Upper lobe of left lung (tissue), 6 donors: ENCODE data around the gene LPIN1. TPM values are rescaled to one million over a fixed set of nuclear protein-coding genes. Genes with fewer than 3 reads are reported as not detected.
A peak's percentile ranks its signal among the peaks of the same experiment; 100 is the strongest.
"Not testable (repeated sequence)": the region's sequence is repeated elsewhere in the genome, so short reads cannot be mapped to it uniquely, and the experiment has no call there.

ENCODE experiments used
- ATAC-seq, 2 donors: fragments of 200-7000 bp; cut with Tn5 transposase; one replicate each; pipeline ENCODE4 v1.9.1; 2022; ENCODE audit warnings: mild to moderate bottlenecking in 2 of 2, moderate library complexity in 2 of 2; ENCODE audit not compliant: low FRiP score in 2 of 2
- DNase-seq, 2 donors: peaks; one replicate each; pipeline ENCODE4 v3.0.0-alpha.2; 2019 to 2020
- H3K27ac ChIP-seq, 4 donors: fragments of 200-600 bp; sonication (generic); one replicate each; pipeline ENCODE4 v1.5.1; 2016 to 2019
- H3K27me3 ChIP-seq, 4 donors: fragments of 200-600 bp; sonication (generic); one replicate each; pipeline ENCODE4 v1.5.1; 2017 to 2019
- H3K36me3 ChIP-seq, 4 donors: fragments of 200-600 bp; sonication (generic); one replicate each; pipeline ENCODE4 v1.5.1; 2016 to 2019
- H3K4me1 ChIP-seq, 4 donors: fragments of 200-600 bp; sonication (generic); one replicate each; pipeline ENCODE4 v1.5.1; 2018 to 2019
- H3K4me3 ChIP-seq, 4 donors: fragments of 200-600 bp; sonication (generic); one replicate each; pipeline ENCODE4 v1.5.1; 2017 to 2019; ENCODE audit warnings: mild to moderate bottlenecking in 2 of 4, moderate library complexity in 1 of 4
- H3K9me3 ChIP-seq, 4 donors: fragments of 200-600 bp; sonication (generic); one replicate each; pipeline ENCODE4 v1.5.1; 2018 to 2019
- EP300 ChIP-seq, 4 donors: sonication (generic); formaldehyde crosslinking; IDR thresholded peaks; one replicate each; pipeline ENCODE4 v1.5.1; 2017; ENCODE audit warnings: antibody characterized with exemption in 4 of 4, control low read depth in 2 of 4
- POLR2A ChIP-seq, 4 donors: fragments of 450-650 bp; IDR thresholded peaks; one replicate each; pipeline ENCODE4 v1.5.1; 2016 to 2017; ENCODE audit warnings: antibody characterized with exemption in 4 of 4, mild to moderate bottlenecking in 2 of 4
- POLR2AphosphoS5 ChIP-seq, 2 donors: sonication (generic); formaldehyde crosslinking; IDR thresholded peaks; one replicate each; pipeline ENCODE4 v1.5.1; 2017; ENCODE audit warnings: antibody characterized with exemption in 2 of 2
- WGBS, 2 donors: methylation state at CpG; one replicate each; pipeline ENCODE4 v1.1.5; 2017 to 2018; 5-methylcytosine and 5-hydroxymethylcytosine counted together
- total RNA-seq, 6 donors: library from RNA; depleted of rRNA in 4 of 6; stranded (reverse); fragments of >200 nt in 4 of 6; gene quantifications; one replicate each; pipeline versions ENCODE4 v1.1.0 to v1.2.1, GENCODE V29; 2016 to 2021
- TF ChIP-seq, protein P1 (sequence below), 6 experiments: fragments of 450-650 bp in 4 of 6; fragments of 200-600 bp in 2 of 6; sonication (generic) in 2 of 6; IDR thresholded peaks; one replicate each; pipeline ENCODE4 v1.5.1; 2016 to 2019; ENCODE audit warnings: antibody characterized with exemption in 6 of 6
- donor health status: DM: no; HTN: no; CAD: no; lungs with moderate emphysema.
- donor health status: DM: no; HTN: yes; CAD: no; lungs with severe emphysema.

LPIN1 gene
- total RNA-seq, 6 donors from 2014 or later: 45.9 to 87.0 (median 54.2) TPM

DNA sequence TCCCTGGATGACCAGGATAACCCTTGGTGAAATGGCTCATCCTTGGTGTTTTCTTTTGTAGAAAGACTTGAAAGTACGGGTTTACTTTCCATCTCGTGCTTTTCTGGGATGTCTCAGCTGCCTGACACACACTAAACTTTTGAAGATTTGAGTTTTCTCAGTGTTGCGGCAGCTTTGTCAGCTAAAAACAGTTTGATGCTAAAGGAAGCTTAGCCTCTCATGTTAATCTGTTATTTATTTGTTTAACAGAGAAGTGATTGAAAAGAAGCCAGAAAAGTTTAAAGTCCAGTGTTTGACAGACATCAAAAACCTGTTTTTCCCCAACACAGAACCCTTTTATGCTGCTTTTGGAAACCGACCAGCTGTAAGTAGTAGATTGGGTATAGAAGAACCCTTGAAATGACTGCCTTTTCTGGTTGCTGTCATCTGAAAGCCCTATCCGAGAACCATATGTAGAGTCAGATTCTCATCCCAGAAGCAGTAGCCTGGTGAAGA lies 72.8 kb downstream of the LPIN1 start:
- no peak for TF ChIP-seq POLR2AphosphoS5 (IDR thresholded peaks at IDR 0.05)
- no peak for TF ChIP-seq POLR2A (IDR thresholded peaks at IDR 0.05)
- TF ChIP-seq, protein P1, sequence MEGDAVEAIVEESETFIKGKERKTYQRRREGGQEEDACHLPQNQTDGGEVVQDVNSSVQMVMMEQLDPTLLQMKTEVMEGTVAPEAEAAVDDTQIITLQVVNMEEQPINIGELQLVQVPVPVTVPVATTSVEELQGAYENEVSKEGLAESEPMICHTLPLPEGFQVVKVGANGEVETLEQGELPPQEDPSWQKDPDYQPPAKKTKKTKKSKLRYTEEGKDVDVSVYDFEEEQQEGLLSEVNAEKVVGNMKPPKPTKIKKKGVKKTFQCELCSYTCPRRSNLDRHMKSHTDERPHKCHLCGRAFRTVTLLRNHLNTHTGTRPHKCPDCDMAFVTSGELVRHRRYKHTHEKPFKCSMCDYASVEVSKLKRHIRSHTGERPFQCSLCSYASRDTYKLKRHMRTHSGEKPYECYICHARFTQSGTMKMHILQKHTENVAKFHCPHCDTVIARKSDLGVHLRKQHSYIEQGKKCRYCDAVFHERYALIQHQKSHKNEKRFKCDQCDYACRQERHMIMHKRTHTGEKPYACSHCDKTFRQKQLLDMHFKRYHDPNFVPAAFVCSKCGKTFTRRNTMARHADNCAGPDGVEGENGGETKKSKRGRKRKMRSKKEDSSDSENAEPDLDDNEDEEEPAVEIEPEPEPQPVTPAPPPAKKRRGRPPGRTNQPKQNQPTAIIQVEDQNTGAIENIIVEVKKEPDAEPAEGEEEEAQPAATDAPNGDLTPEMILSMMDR (IDR thresholded peaks at IDR 0.05): no peak
- TF ChIP-seq EP300 (IDR thresholded peaks at IDR 0.05): no peak
- ATAC-seq: no peak
- no peak for DNase-seq
- Histone ChIP-seq H3K9me3 (no peaks in the 10 kb centered on the region), H3K27ac (no peak overlapping the region), H3K27me3 (no peaks in the 10 kb centered on the region), H3K36me3 (peaks cover 6 to 87% (median 46%) of the 10 kb centered on the region in 4 donors), H3K4me3 (no peak overlapping the region), H3K4me1 (no peaks in the 10 kb centered on the region)
- WGBS, 2 donors: 71 to 76% methylated on average over 5 of the region's 5 CpGs

DNA sequence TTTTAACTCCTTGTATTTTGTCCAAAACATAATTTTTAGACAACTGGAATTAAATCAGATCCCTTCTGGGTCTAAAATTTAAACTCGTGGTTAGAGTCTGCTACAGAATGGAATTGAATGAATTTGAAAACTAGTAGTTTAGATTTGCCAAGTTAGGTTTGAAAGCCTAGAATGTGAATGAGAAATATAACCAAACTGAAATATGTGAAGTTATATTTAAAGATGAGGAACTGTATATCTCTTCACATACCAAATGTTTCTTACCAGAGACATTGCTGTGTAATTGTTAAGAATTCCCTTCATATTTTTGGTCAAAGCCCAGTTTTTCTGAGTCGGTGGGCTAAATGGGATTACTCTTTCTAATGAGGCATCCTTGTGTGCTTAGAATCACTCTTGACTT lies 74.2 kb downstream of the LPIN1 start:
- no peak overlapping the region for H3K4me3 ChIP-seq
- 90 to 95% methylated on average over 2 of the region's 2 CpGs for WGBS, 2 donors
- no peaks in the 10 kb centered on the region for H3K4me1 ChIP-seq
- peaks cover 6 to 85% (median 49%) of the 10 kb centered on the region in 4 donors for H3K36me3 ChIP-seq
- no peak for TF ChIP-seq POLR2A (IDR thresholded peaks at IDR 0.05)
- no peak for TF ChIP-seq POLR2AphosphoS5 (IDR thresholded peaks at IDR 0.05)
- TF ChIP-seq EP300 (IDR thresholded peaks at IDR 0.05): no peak
- DNase-seq (no peak), ATAC-seq (no peak)
- H3K27me3 ChIP-seq: no peaks in the 10 kb centered on the region
- H3K27ac ChIP-seq: no peak overlapping the region
- H3K9me3 ChIP-seq: no peaks in the 10 kb centered on the region

DNA sequence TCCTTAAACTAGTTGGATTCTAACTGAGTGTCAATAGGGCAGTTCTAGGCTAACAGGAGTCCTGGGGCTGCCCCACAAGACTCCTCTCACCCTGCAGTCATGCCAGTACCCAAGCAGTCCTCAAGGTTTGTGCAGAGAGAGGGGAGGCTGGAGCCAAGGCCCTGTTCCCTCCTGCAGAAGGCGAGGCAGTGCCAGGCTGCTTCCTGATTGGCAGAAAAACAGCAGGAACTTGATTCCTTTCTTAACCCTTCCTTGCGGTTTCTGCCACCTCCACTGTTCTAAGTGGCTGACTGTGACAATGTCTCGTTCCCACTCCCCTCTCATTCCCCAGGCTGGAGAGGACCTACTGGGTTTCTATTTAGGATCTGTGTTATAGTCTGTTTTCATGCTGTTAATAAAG lies 75.3 kb downstream of the LPIN1 start:
- Histone ChIP-seq H3K9me3 (no peaks in the 10 kb centered on the region), H3K4me3 (no peak overlapping the region), H3K27me3 (no peaks in the 10 kb centered on the region), H3K36me3 (peaks cover 6 to 85% (median 42%) of the 10 kb centered on the region in 4 donors), H3K27ac (no peak overlapping the region), H3K4me1 (no peaks in the 10 kb centered on the region)
- WGBS, 2 donors: 84 to 92% methylated on average over 2 to 3 of the region's 3 CpGs
- TF ChIP-seq EP300 (IDR thresholded peaks at IDR 0.05) (no peak), POLR2A (IDR thresholded peaks at IDR 0.05) (no peak), POLR2AphosphoS5 (IDR thresholded peaks at IDR 0.05) (no peak)
- TF ChIP-seq, protein P1 (IDR thresholded peaks at IDR 0.05): no peak
- DNase-seq: no peak
- ATAC-seq: no peak

DNA sequence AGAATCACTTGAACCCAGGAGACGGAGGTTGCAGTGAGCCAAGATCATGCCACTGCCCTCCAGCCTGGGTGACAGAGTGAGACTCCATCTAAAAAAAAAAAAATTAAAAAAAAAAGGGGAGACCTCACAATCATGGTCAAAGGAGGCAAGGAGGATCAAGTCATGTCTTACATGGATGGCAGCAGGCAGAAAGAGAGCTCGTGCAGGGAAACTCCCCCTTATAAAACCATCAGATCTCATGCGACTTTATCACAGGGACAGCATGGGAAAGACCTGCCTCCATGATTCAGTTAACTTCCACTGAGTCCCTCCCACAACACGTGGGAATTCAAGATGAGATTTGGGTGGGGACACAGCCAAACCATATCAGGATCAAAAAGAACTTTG lies 75.9 kb downstream of the LPIN1 start:
- not testable (repeated sequence) for H3K4me3 ChIP-seq, H3K27ac ChIP-seq, H3K4me1 ChIP-seq, H3K9me3 ChIP-seq, DNase-seq, ATAC-seq, H3K27me3 ChIP-seq
- peaks cover 6 to 83% (median 37%) of the 10 kb centered on the region in 4 donors for H3K36me3 ChIP-seq
- WGBS, 2 donors: 89 to 98% methylated on average over 4 of the region's 4 CpGs

DNA sequence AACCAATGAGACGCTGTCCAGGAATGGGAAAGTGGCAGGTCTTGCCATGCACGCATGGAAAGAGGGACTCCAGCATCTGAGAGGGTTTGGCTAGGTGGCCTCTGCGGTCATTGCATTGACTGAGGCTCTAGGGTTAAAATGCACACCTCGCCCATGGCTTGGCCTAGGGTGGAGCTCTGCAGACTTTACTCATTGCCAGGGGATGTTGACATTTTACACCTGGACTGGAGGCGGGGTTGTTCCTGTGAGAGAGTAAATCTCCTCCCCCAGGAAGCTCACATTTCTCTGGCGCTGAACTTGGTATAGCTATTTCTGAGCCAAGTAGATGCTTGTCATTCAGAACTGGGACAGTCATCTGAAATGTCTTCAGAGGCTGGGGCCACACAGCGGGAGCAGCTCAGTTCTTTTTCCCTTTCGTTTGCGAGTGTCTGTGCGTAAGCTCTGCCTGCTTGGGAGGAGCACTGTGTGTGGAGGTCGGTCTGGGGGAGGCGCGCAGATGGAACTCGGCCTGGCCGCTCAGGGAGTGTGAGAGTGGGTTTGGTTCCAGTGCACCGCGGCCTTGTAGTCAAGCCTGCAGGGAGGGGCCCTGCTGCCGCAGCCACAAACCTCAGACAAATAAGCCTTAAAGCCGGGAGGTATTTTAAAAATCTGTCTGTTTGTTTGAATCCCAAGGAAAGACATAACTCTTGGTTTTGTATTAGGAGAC lies 76.5 kb downstream of the LPIN1 start:
- Histone ChIP-seq H3K36me3 (peaks cover 6 to 79% (median 35%) of the 10 kb centered on the region in 4 donors), H3K4me1 (no peaks in the 10 kb centered on the region), H3K27ac (no peak overlapping the region), H3K27me3 (no peaks in the 10 kb centered on the region), H3K4me3 (no peak overlapping the region), H3K9me3 (no peaks in the 10 kb centered on the region)
- ATAC-seq: peak; percentile 46 to 90
- TF ChIP-seq POLR2AphosphoS5 (IDR thresholded peaks at IDR 0.05) (no peak), EP300 (IDR thresholded peaks at IDR 0.05) (no peak), POLR2A (IDR thresholded peaks at IDR 0.05) (no peak)
- TF ChIP-seq, protein P1 (IDR thresholded peaks at IDR 0.05): no peak
- DNase-seq: peak in 1 of 2 donors; percentile 61
- 90 to 92% methylated on average over 15 to 19 of the region's 19 CpGs for WGBS, 2 donors
